Stimulated activated CD4-positive, alpha-beta T cell treated with anti-CD3 and anti-CD28 coated beads, Interleukin-1b, Interleukin-23, amount 100 ng/mL, for 4 hours (primary cell): ENCODE data around the gene VWA8.
"Not testable (repeated sequence)": the region's sequence is repeated elsewhere in the genome, so short reads cannot be mapped to it uniquely, and the experiment has no call there.

ENCODE experiments used
- DNase-seq, 2 donors: peaks; one replicate each; pipeline ENCODE4 v3.0.0-alpha.2; 2020; ENCODE audit warnings: low read depth in 2 of 2

Gene VWA8

DNA sequence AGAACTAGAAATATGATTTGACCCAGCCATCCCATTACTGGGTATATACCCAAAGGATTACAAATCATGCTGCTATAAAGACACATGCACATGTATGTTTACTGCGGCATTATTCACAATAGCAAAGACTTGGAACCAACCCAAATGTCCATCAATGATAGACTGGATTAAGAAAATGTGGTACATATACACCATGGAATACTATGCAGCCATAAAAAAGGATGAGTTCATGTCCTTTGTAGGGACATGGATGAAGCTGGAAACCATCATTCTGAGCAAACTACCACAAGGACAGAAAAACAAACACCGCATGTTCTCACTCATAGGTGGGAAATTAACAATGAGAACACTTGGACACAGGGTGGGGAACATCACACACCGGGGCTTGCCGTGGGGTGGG lies 38.0 kb downstream of the VWA8 start:
- not testable (repeated sequence) for DNase-seq

DNA sequence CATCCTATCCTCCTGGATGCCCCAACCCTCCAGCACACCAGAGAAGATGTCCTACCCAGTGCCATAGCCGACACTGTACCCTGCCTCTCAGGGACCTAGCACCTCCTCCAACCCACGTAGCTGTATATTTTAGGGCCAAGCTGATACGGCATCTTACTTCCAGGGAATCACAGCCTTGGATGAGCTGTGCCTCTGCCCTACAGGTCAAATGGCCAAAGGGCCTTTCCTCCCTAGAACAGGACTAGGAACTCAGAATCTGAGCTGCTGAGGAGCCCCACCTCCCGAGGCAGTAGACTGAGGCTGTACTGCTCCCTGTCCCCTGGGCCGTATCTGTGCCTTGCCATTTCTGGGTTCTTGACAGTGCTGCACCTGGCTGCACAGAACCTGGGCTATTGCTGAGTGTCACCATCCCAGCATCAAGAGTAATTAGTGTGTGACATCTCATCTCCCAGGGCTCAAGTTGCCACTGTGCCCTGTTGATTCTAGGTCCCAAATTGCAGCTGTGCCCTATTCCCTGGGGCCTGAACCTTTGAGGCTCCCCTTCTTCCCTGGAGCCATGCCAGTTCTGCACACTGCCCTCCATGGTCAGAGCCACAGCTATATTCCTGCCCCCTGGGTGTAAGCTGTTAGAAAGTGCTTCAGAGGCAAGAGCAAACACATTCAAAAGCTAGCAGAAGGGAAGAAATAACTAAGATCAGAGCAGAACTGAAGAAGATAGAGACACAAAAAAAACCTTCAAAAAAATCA lies 41.0 kb downstream of the VWA8 start:
- DNase-seq, result no peak

DNA sequence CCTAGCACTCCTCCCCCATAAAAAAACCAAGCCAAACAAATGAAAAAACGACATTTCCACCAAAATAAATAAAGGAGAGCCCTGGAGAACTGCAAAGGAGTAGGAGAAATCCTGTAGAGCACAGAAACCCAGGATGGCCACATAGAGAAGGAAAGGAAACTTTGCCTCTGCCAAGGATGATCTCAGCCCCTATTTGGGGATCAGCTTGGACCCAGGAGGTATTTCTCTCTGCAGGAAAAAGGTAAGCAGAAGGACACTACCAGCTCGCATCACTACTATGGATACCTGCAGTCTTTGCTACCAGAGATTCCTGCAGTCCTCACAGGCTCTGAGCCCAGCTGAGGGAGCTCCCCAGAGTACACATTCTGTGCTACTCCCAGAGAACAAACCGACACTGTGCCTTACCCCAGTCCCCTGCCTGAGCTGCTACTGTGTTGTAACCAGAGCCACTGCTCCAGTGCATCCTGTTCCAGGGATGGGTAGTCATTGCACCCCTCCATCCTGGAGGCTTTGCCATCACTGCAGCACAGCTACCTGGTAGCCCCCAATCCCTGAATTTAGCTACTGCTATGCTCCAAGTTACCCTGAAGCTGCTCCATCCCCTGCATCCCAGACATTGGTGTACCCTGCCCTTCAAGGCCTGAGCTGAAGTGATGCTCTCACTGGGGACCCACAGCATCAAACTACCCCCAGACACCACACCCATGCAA lies 41.7 kb downstream of the VWA8 start:
- DNase-seq, result no peak

DNA sequence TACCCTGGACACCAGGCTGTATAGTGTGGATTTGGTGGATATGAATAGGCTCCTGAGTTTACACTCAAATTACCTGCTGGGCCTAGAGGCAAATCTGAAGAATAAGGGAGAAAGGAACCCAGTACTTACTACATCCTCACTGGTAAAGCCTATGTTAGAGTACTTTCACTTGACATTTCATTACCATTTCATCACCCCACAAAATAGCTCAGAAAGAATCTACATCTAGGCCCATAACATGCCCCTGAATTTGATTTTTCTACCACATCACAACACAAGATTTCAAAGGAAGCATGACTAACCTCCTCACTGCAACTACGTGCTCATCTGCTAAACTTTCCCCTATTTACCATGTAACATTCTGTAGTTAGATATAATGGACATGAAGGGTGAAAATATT lies 43.3 kb downstream of the VWA8 start:
- DNase-seq, result no peak

DNA sequence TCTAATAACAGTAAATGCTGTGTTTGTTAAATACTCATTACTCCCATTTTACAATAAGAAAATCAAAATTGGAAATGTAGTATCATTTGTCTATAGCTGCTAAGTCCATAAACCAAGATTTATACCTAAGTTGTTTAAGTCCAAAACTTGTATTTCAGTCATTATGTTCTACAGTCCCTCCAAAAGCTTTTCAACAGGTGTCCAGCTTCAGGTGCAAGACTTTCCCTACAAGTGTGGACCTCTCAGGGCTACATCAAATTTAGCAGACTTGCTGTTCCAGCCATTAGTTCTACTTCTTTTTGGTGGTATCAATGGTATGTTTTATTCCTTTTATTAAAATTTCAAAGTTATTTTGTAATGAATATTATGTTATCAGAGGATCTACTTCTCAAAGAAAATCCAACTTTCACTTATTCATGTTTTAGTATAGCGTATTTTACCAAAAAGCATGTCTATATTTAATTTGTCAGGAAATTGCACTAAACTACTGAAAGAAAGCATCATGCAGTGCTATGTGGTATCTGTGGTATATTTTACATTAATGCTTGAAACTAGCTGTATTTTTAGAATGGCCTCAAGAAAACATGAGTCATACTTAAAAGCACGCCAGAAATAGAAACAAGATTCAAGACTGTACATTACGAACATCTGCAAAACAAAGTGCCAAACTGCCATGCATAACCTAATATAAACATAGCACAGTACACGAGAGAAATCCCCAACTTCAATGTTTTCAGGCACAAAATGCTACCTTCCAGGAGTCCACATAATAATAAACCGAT lies 44.5 kb downstream of the VWA8 start:
- DNase-seq, result no peak

DNA sequence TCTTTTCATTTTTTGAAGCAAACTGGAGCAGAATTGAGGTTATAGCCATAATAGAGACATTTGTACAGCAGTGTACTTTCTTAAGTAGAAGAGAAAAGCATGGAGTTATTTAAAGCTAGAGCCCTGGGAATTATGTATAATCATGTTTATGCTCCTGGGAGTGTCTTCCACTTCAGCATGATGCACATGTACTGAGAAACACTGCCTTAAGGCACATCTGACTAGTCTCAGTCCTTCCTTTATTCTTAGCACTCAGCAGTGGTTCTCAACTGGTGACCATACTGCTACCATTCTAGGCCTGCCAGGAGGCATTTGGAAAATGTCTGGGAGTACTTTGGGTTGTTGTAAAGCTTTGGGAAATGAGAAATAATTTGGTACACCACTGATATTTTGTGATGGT lies 45.8 kb downstream of the VWA8 start:
- DNase-seq, result no peak

DNA sequence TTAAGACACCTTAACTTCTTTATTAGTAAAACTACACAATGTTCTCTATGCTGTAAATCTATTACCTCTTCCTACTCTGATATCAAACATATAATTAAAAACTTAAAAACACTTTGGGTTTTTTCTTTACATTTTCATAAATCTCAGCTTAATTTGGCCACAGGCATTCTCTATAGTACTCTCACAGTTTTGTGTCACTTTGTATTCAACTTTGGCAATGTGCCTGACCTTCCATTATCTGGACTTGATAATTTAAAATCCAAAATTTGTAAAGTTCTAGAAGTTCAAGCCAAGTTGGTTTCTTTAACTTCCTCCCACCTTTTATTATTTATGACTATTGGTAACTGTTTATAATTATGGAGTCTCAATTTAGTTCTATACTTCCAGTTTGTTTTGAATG lies 46.4 kb downstream of the VWA8 start:
- no peak for DNase-seq

DNA sequence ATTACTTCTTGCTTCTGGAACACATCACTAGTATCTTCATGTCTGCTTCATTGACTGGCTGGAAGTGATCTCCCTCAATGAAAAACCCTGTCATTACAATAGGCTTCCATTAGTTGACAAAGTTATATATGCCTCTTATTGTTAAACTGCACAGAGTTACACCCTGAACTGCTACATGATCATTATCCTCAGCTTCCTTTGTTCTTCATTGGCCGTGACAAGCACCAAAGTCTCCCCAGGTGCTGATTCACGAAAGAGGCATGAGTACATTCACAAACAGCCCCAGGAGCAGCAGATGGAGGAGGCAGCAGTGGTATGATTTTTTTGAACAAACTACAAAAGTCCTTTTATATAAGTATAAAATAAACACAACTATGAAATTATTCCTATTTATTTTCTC lies 51.4 kb downstream of the VWA8 start:
- no peak for DNase-seq

DNA sequence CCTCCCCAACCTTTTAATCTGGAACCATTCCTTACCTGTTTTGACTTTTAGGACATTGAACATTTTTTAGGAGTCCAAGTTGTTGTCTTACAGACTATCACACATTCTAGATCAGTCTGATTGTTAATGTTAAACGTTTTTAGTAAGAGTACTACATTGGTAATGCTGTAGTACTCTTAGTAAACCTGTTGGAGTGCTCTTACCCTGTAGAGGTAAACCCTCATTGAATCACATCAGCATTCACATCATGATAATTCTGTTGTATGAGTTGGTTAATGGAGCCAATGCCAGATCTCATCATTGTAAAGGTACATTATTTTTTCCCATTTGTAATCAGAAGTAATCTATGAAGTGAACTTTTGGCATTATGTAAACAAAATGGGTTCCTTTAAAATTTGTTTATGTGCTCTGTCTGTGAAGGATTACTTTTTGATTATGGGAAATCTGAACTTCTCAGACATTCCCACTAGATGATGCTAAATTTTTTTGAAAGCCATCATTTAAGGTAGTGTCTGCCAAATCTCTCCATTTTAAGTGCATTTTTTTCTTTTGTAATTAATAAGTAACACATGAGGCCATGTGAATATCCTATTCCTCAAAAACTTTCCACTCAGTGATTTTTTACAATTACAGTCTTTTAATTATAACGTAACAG lies 55.2 kb downstream of the VWA8 start:
- DNase-seq, result no peak

DNA sequence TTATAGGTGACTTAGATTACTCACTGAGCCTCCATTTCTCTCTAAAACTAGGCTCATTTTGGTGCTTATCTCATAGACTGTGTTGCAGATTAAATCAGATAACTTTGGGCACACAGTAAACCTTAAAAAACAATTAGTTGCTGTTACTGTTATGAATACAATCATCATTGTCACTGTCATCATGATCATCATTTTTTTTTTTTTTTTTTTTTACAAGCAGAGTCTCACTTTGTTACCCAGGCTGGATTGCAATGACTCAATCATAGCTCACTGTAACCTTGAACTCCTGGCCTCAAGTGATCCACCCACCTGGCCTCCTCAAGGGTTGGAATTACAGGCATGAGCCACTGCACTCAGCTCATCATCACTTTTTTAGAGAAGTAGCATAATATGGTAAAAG lies 60.0 kb downstream of the VWA8 start:
- DNase-seq, result no peak

DNA sequence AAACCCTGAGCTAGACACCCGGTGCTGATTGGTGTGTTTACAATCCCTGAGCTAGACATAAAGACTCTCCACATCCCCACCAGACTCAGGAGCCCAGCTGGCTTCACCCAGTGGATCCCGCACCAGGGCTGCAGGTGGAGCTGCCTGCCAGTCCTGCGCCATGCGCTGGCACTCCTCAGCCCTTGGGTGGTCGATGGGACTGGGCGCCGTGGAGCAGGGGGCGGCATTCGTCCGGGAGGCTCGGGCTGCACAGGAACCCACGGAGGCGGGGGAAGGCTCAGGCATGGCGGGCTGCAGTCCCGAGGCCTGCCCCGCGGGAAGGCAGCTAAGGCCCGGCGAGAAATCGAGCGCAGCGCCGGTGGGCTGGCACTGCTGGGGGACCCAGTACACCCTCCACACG lies 62.5 kb downstream of the VWA8 start:
- not testable (repeated sequence) for DNase-seq

DNA sequence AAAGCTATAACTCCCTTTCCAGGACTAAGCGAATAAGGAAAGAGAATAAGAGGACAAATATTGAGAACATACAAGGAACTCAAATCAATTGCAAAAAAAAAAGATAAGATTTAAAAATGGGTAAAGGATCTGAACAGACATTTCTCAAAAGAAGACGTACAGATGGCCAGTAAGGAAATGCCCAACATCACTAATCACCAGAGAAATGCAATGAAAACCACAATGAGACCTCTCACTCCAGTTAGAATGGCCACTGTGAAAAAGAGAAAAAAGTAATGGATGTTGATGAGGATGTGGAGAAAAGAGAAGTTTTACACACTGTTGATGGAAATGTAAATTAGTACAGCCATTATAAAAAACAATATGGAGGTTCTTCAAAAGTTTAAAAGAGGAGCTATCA lies 63.8 kb downstream of the VWA8 start:
- DNase-seq, result no peak

DNA sequence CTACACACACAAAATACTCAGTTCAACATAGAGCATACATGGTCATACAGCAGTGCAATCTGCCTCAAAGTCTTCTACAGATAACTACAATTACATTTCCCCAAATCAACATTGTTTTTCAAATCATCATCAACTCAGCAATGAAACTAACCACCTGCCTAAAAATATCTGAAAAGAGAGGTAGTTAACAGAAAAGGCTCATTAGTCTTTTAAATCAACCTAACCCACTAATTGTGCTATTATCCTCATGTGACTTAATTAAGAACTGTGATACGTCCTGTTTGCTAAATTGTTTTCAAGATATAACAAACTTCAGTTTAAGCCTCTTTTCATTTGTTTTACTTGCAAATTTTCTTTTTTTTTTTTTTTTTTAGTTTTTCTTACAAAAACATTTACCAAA lies 65.4 kb downstream of the VWA8 start:
- DNase-seq, result no peak

DNA sequence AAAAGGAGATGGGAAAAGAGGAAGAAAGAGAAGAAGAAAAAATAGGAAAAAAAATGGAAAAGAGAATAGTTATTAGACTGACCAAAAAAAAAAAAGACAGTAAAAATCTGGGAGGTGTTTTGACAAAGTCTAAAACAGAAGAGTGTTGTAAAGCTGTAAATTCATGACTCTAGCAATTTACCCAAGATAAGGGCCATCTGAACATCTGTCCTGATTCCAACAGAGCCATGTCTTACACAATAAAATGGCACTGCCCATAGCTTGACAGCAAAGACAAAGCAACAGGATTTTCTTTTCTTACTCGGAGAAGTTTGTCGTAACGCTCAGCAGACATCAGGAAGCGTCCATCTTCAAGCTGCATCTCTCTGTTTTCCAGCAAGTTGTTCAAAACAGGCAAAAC lies 69.8 kb downstream of the VWA8 start:
- no peak for DNase-seq

DNA sequence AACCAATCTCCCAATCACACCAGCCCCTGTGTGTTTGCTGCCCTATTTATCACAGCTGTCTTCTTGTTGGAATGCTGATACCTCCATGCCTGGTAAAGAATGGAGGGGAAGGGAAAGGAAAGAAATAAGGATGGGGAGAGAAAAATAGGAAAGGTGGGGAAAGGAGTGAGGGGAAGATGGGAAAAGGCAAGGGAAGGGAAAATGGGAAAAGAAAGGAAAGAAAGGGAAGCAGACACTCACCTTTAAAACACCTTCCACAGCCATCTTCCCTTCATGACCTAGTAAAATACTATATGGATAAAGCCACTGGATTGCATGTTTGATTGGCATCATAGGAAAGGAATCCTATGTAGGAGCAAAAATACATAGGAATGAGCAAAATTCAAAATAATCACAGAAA lies 77.8 kb downstream of the VWA8 start:
- DNase-seq, result no peak

DNA sequence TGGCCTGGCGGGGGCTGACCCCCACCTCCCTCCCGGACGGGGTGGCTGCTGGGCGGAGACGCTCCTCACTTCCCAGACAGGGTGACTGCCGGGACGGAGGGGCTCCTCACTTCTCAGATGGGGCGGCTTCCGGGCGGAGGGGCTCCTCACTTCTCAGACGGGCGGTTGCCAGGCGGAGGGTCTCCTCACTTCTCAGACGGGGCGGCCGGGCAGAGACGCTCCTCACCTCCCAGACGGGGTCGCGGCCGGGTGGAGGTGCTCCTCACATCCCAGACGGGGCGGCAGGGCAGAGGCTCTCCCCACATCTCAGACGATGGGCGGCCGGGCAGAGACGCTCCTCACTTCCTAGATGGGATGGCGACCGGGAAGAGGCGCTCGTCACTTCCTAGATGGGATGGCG lies 79.0 kb downstream of the VWA8 start:
- DNase-seq, result not testable (repeated sequence)

DNA sequence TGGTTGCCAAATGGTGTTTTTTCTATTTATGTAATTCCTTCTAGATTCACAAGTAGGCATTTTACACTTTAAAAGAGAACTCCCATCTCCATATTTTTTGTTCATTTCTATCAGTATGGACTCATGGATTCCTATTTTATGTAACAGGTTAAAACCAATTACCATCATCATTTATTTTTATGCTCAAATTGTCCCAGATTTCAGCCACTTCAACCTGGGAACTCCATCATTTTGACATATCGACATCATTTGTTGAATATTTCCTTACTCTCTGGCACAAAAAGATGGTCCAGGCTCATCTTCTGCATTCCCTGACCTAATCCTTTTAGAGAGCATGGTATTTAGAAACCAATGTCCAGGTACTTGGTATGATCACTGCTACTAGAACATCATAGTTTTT lies 79.9 kb downstream of the VWA8 start:
- DNase-seq, result no peak

DNA sequence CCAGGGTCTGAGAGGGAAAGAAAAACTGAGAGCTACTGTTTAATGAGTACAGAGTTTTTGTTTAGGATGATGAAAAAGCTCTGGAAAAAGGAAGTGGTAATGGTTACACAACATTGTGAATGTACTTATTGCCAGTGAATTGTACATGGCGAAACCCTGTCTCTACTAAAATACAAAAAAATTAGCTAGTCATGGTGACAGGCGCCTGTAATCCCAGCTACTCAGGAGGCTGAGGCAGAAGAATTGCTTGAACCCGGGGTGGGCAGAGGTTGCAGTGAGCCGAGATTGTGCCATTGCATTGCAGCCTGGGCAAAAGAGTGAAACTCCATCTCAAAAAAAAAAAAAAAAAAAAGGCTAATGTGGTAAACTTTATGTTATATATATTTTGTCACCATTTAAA lies 96.3 kb downstream of the VWA8 start:
- no peak for DNase-seq

DNA sequence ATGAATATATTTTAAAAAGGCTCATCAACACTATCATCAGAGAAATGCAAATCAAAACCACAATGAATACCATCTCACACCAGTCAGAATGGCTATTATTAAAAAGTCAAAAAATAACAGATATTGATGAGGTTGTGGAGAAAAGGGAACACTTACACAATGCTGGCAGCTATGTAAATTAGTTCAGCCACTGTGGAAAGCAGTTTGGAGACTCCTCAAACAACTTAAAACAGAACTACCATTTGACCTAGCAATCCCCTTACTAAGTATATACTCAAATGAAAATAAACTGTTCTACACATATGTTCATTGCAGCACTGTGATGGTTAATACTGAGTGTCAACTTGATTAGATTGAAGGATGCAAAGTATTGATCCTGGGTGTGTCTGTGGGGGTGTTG lies 98.2 kb downstream of the VWA8 start:
- DNase-seq, result not testable (repeated sequence)

DNA sequence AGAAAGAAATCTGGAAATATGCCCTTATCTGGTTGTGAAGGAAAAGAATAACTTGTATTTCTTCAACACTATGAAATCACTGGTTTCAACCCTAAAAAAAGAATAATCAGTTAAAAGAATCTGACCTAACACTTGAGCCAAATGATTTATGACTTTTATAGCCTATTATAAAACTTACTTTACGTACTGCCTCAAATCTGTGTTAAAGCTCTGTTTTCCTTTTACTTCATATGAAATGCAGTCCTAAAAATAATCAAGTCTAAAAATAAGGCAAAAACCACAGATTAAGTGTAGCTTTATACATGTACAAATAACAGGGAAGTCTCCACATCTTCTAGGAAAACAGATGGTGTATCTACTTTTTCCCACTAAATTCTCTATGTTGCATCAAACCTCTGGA lies 101.3 kb downstream of the VWA8 start:
- no peak for DNase-seq

DNA sequence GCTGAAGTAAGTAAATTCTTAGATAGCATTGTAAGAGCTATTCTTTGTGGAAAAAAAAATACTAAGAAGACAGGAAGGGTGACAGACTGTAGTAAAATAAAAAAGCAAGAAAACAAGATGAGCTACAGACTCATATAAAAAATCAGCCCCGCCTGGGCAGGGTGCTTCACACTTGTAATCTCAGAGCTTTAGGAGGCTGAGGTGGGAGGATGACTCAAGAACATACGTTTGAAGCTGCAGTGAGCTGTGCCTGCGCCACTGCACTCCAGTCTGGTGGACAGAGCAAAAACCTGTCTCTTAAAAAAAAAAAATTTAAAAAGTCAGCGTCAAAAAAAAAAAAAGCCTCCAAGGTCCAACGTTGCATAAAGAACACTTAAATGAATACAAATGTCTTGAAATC lies 102.1 kb downstream of the VWA8 start:
- DNase-seq, result no peak

DNA sequence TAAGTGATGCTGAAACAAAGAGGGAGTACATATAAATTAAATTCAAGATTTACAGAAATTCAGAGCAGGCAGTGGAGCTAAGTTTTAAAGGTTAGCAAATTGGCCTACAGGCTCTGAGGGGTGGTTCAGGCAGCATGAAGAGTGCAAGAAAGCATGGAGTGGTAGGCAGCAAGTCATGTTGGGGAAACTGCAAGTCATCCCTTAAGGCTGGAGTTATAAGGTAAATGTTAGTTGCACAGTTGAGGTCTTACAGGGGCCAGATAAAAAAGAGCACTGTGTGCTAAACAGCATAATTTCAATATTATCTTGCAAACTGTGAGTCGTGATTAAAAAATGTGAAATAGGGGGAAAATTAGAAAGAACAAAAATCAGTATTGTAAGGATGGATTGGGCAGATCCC lies 106.2 kb downstream of the VWA8 start:
- DNase-seq, result no peak
